GM19043 (cell line): ENCODE data around the gene SYS1.
"Not testable (repeated sequence)": the region's sequence is repeated elsewhere in the genome, so short reads cannot be mapped to it uniquely, and the experiment has no call there.

Experiments
- ATAC-seq: cut with Tn5 transposase; IDR thresholded peaks from one replicate; pipeline ENCODE4 v1.9.1; 2021; ENCODE audit warnings: low read depth; ENCODE audit not compliant: unreplicated experiment

The SYS1 gene

GRCh38 chr20:45339084-45339483 lies 23.9 kb upstream of the SYS1 start:
- no peak for ATAC-seq

- no peak for ATAC-seq
Observed at GRCh38 chr20:45339799-45340198, 23.2 kb upstream of the SYS1 start.

DNA sequence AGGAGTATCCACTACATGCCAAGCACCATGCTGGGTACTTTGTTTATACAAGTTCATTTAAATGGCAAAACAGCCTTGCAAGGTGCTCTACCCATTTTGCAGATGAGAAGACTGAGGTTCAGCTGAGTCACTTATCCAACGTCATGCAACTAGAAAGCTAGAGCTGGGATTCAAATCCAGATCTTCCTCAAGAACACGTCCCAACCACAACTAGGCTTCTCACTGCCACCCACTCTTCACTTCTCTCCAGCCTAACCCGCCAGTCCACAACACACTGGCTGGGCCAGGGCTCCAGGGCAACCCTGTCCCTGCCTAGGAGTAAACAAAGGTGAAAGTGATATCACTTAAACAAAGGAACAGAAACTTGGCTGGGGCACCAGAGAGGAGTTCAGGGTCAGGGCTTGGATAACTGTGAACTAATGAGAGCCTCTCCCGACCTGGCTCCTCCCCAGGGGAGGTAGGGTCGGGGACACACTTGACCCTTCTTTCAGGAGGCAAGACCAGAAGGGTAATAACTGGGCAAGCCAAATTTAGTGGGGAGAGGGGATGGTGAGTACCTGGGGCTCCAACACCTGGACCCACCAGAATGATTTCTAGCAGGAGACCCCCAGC lies 22.6 kb upstream of the SYS1 start:
- no peak for ATAC-seq

DNA sequence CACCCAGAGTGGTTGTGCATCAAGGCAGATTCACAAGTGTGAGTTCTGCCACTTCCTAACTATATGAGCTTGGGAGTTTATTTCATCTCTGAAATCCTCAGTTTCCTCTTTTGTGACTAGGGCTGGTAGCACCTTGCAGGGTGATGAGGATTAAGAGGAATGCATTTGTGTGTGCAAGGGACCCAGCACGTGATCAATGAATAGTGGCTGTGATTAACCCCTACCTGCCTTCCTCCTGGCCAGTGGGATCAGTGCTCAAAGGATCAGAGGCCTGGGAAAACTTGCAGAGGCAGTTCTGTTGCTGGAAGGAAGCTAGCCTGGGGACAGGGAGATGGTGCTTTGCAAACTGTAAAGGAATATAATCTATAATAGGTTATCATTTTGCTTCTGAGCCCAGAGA lies 22.0 kb upstream of the SYS1 start:
- ATAC-seq: no peak

DNA sequence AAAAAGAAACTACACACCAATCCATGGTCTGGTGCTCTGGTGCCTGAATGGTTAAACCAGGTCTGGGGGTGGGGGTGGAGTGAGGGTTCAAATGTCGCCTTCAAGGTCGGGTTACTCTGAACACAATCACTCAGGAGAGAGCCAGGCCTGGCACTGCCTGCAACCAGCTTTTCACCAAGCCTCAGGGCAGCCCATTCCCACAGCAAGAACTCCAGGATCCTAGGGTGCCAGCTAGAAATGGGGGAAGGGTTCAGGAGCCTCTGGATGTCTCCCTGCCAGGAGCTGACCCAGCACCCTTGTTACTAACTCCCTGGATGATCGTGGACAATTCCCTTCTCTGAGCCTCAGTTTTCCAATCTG lies 21.4 kb upstream of the SYS1 start:
- ATAC-seq: no peak

DNA sequence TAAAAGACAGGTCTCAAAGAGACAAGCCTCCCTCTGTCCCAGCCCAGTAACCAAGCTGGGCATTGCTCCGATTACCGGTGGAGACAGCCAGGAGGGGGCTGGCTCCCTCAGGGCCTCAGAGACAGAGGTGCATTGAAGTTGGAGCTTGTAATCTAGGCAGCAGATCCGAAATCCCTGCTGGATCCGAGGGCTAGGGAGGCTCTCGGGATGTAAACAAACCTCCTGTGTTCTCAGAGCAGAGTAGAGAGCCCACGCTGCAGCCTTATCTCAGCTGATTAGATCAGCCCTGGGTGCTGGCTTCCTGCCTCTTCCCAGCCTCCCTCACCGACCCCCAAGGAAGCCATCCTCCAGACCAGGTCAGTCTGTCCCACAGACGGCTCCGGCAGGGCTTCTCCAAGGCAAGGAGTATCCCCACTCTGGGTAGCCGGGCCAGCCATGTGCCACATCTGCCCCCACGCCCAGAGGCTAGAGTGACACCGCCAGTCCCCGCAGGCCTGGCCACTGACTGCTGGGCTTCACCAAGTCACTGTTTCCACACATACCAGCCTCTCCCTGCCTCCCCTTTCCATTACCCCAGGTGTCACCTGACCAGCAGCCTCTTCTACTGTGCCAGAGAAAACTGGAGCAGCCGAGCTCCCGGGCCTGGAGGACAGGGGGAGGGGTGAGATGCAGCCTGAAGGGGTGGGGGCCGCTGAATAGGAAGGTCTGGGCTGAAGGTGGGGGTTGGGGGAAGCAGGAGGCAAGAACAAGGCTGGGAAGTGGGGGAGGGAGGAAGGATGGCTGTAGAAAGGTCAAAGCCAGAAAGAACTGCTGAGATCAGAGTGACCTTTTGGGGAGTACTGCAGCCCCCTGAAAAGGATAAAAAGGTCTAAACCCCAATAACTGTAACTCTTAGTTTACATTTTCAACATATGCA lies 20.8 kb upstream of the SYS1 start:
- ATAC-seq: no peak

- no peak for ATAC-seq
Observed at GRCh38 chr20:45342855-45343531, 20.0 kb upstream of the SYS1 start.

DNA sequence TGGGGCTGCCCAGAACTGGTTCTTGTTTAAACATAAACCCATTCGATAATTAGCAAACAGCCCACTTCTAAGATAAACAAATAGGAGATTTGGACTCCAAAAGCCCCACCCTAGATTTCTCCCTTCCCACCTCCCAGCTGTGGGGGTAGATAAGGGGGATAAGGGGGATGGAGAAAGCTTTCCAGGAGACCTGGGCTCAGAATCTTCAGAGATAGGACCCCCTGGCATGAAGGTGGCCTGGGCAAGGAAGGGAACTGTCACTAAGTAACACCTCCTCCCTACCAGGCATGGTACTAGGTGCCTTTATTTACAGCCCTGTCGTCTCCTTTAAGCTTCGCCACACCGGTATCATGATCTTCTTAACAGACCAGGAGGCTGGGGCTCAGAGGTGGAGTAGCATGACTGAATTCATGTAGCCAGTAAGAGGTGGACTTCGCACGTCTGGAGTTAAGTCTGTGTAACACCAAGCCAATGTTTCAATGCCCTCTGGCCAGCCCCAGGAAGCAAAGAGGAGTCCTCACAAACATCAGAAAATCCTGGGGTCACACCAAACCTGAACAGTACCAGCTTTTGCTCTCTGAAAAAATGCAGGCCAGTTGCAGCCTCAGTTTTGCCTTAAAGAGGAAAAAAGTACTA lies 19.3 kb upstream of the SYS1 start:
- no peak for ATAC-seq

DNA sequence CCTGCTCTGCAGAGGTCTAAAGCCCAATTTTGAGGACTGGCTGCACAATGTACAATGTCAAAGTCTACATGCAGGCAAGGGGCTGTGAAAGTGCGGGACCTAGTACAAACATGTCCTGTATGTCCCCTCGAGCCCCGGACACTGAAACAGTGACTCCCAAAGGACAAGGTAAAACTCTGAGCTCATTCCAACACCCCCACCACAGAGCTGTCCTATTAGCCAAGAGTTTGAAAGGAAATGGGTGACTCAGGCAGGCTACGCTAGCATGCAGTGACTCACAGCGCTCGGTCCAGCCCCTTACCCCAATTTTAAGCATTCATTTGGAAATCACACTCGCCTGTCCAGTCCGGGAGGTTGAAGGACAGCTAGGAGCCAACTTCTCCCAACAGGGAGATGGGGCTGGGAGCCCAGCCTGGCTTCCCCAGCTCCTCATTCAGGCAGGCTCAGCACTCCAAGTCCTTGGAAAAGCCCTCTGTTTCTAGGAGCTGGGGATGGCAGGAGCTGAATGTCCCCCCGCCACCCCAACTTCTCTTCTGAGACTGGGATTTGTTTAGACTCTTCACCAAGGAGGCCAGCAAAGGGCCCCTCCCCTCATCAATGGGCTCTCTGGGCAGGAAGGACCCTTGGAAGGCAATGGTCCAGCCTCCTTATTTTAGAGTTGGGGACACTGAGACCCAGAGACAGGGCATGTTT lies 18.6 kb upstream of the SYS1 start:
- ATAC-seq: no peak

DNA sequence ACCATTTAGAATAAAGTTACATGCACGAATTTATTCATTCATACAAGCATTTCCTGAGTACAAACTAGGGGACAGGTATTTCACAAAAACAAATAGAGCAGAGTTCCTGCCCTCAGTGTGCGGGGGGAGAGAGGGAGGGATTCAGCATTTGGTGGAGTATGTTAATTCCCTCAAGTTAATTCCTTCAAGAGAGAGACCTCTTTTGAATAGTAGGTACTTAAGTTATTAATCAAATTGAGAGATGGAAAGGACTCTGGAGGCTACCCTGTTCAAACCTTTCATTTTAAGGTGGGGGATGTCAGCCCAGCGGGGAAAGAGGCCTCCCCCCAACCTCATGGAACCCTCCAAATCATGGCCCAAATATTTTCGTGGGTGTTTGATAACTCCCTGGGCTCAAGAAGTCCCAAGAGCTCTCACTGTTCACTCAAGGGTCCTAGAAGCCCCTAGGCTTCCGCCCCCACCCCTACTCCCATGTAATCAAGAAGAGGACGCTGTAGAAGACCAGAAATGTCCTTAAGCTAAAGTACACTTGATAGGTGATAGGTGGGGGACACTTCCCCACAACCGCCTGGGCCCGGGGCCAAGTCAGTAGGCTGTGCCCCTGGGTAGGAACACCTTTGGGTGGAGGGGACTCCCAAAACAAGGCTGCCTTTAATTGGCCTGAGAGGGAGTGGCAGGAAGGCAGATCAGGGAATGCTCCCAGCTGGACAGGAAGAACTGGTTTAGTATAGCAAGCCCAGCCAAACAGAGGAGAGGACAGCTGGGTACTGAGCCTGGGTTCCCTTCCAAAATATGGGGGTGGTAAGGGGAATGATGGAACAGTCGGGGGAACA lies 17.6 kb upstream of the SYS1 start:
- ATAC-seq: no peak

GRCh38 chr20:45346291-45346718 lies 16.7 kb upstream of the SYS1 start:
- no peak for ATAC-seq

DNA sequence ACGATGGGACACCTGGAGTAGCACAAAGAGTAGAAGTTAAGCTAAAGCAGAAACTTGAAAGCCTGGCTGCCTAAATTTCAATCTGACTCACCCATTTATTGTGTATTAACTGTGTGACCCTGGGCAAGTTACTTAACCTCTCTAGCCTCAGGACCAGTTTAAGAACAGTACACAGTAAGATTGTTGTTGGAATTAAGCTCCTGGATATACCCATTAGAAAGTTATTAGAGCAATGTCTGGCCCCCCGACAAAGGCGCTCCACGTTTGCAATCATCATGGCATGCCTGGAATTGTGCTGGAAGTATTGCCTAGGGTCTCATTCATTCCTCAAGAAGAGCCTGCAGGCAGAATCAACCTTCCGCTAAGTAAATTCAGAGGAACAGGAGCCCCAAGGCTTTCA lies 16.1 kb upstream of the SYS1 start:
- no peak for ATAC-seq

DNA sequence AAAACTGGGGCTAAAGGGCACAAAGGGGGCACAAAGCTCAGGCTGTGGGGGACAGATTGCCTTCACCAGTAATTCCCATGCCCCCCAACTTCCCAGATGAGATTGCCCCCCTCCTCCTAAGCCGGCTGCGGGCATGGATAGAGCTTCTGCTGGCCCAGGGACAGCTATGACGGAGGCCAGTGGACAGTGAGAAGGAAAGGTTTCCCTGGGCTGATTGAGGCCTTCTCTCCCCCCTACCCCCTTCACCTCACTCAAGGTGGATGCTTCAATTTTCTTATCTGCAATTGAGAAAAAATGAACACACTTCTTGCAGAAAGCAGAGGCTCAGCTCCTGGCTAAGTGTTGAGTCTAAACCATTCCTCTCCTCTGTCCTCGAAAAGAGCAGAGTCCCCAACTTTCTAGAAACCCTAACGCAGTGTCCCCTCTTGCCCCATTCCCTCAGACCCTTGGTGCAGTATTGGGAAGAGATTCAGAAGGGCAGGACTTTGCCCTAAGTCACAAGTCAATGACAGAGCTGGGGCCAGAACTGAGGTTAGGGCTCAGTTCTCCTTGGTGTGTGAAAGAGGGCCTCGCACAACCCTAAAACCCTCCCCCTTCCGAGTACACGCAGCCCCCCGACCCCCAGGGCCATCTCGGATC lies 15.5 kb upstream of the SYS1 start:
- no peak for ATAC-seq

DNA sequence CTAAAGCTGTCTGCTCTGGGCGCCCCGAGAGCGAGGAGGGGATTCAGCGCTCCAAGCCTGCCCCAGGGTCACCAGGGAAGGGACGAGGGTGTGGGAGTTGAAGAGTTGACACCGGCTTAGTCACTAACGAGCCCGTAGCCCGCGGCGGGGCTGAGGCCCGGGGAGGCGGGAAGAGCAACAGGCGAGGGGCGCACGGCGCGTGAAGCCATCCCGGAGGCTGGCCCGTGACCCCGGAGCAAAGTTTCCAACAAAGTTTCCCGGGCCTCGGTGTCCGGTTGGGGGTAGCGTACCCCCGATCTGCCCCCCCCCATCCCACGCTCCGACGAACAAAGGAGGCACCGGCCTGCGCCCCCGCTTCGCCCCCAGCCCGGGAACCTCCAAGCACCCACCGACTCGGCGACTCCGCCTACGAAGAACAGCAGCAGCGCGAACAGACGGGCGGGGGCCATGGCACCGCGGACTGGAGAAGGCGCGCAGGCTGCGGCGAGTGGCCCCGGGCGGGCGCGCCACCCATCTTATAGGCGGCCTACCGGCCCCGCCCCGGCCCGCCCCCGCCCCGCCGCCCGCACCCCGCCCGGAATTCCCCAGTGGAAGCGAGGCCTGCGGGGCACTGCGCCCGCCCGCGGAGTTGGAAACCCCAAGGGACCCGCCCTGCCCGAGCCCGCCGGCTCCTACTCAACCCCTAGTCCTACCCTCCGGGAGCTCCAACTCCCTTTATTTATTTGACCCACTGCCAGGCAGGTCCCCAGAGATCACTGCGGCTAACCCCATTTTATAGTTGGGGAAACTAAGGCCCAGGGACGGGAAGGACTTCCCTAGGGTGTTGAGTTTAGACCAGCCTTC lies 14.8 kb upstream of the SYS1 start, which contains the start of gene SDC4:
SDC4 (minus strand) TSS at position 489 of the 843 bp plus-strand sequence; CDS start at position 449, 40 bp downstream.
- no peak for ATAC-seq

DNA sequence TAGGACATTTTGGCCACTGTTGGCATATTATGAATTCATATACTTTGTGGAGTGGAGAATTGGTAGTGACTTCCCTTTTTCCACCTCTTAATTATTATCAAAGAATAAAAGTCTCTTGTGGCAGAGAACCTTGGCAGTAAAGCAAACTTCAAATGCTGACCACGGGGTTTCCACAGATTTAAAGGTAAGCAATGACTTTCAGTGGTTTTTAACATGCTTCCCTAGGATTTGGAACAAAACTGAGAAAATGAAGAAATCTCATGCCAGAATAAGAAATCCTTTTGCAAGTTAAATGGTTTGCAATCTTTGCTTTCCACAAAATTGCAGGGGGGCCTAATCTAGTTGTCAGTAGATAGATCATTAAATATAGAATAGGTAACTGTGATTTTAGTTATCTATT lies 12.7 kb upstream of the SYS1 start:
- ATAC-seq: no peak

GRCh38 chr20:45350795-45351194 lies 12.2 kb upstream of the SYS1 start:
- ATAC-seq: not testable (repeated sequence)

GRCh38 chr20:45352729-45353128 lies 10.2 kb upstream of the SYS1 start:
- ATAC-seq: no peak

DNA sequence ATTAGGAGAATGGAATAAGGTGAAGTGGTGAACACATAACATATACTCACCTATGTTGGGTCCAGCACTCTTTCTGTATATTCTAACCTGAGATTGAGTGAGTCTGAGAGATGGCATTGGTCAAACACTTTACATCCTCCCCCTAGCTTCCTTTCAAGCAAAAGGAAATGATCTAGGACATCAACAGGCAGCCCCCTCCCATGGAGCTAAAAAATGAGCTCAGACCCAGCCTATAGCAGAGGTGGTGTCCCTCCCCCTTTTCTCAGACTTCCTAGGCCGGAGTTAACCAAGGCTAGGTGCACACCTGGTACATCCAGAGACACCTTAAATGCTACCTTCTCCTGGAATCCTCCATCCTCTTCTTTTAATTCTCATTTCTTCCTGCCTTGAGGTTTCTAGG lies 9.2 kb upstream of the SYS1 start:
- no peak for ATAC-seq
